TTC549 (cell line): ENCODE results near the gene SDF4.

ENCODE experiments used
- FAIRE-seq: peaks from 2 replicates; lab custom pipeline; 2012; peaks lifted over from hg19 to GRCh38; lab: Jason Lieb, UNC

The SDF4 gene

DNA sequence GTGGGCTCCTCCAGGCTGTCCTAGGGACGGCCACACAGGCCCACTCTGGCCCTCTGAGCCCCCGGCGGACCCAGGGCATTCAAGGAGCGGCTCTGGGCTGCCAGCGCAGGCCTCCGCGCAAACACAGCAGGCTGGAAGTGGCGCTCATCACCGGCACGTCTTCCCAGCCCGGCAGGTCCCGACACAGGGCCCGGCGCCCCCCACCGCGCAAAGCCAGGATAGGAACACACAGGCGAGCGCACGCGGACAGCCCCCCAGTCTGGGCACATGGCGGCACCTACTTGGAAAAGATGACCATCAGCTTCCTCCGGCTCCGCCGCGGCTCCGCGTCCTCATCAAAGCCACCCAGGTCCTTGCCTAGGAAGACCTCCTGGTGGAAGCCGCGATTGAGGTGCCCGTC lies 3.6 kb downstream of the SDF4 start:
- no peak for FAIRE-seq

DNA sequence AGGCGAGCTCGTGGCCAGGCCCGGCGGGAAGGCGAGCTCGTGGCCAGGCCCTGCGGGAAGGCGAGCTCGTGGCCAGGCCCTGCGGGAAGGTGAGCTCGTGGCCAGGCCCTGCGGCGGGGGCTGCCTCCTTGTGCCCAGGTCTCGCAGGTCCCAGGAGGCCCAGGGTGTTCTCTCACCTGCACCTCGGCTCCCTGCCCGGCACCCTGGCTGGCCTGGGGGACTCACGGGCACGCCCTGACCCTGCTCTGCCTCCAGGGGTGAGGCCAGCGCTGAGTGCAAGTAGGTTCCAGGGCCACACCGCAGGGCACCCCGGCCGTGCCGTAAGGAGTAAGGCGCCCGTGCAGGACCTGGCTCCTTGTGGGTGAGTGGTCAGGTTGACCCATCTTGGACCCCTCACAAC lies 4.4 kb downstream of the SDF4 start:
- FAIRE-seq = no peak

GRCh38 chr1:1226566-1227362 lies 5.0 kb downstream of the SDF4 start:
- FAIRE-seq = no peak

DNA sequence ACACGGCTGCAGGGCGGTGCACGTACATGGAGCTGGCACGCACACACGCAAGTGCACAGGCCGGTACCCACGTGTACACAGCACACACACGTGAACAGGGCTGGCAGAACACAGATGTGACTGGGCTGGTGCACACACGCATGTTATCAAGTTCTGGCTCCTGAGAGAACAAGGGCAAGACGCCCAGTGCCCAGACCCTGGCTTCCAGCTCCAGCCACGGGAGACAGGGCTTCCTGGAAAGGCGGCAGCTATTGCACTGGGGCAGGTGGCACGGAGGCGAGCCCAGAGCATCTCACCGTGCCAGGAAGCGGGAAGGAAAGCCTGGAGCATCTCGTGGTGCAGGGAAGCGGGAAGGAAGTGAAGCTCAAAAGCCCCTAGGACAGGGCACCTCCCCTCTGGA lies 5.9 kb downstream of the SDF4 start:
- no peak for FAIRE-seq

GRCh38 chr1:1225238-1225845 lies 6.5 kb downstream of the SDF4 start:
- no peak for FAIRE-seq

- FAIRE-seq = no peak
Measured at GRCh38 chr1:1223891-1224290, 7.9 kb downstream of the SDF4 start.

DNA sequence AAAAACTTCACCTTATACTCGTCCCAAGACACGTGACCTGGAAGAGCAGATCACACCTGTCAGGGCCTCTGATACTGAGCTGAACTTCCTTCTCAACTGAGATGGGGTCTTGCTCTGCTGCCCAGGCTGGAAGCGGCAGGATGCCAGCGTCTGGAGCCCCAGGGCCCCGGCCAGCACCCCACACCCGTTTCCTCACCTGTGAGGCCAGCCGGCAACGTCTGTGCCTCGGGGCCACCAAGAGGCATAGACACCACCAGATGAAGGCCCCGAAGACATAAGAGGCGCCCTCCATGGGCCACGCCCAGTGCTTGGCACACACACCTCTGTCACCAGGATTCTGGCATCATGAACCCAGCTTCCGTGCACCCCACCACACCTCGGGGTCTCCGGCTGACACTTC lies 8.5 kb downstream of the SDF4 start:
- no peak for FAIRE-seq

DNA sequence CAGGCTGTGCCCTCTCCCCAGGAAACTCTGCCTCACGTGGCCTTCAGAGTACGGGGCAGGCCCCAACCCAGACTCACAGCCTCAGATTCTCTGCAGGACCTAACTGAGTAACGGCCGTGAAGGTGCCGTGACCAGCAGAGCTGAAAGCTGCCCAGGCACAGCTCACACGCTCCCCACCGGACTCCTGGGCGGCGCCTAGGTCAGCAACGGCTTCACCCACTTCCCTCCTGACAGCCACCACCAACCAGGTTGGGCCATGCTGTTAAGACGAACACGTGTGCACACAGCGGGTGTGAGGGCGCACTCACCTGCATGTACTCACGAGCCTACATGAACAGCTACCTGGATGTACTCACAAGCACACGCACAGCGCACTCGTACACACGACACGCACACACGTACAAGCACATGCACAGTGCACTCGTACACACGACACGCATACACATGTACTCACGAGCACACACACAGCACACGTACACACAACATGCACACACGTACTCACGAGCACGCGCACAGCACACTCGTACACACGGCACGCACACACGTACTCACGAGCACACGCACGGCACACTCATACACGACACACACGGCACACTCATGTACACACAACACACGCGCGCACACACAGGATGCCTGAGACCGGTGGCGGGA lies 9.1 kb downstream of the SDF4 start:
- no peak for FAIRE-seq

DNA sequence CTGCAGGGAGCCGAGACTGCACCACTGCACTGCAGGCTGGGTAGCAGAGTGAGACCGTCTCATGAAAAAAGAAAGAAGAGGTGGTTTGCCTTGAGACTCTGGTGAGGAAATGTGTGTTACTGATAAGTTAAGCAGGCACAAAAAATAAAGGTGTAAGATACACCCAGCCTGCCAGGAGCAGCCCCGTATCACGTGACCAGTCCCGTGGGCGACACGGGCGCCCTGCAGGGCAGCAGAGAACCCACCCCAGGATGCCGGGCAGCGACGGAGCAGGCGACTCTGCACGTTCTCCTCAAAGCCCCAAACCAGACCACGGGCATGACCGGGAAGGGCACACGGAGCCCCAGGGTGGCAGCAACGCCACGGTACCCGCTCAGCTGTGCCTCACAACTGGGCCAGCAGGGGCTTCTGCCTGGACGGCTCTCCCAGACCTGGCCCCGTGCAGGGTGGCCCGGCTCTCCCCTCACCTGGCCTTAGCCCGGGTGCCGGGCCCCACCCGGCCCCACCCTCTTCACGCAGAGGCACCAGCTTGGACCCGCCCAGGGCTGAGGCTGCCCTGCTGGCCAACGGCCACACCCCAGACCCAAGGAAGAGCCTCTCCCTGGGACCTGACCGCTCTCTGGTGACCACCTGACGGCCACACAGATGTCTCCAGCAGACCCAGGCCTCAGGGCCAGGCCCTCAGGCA lies 9.8 kb downstream of the SDF4 start:
- no peak for FAIRE-seq

- no peak for FAIRE-seq
Measured at GRCh38 chr1:1220197-1220596, 11.6 kb downstream of the SDF4 start.

DNA sequence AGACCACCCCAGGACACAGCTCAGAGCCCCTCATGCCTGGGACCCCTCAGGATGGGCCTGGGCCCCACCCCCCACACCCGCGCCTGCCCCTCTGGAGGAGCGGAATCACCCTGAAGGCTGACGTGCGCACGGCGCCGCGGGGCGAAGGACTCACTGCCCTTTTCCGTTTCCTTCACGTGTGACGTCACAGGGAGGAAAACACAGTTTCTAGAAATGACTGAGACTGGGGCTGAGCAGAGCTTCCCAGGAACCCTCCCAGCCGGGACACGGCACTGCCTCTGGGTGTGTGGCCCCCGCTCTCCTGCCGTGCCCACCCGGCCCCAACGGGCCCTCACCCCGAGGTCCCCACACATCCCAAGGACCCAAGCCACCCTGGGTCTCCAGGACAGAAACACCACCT lies 12.5 kb downstream of the SDF4 start:
- FAIRE-seq = no peak

- no peak for FAIRE-seq
Measured at GRCh38 chr1:1218524-1219200, 13.1 kb downstream of the SDF4 start.

- no peak for FAIRE-seq
Measured at GRCh38 chr1:1217621-1218523, 13.9 kb downstream of the SDF4 start.

GRCh38 chr1:1216770-1217620 lies 14.8 kb downstream of the SDF4 start:
- no peak for FAIRE-seq

DNA sequence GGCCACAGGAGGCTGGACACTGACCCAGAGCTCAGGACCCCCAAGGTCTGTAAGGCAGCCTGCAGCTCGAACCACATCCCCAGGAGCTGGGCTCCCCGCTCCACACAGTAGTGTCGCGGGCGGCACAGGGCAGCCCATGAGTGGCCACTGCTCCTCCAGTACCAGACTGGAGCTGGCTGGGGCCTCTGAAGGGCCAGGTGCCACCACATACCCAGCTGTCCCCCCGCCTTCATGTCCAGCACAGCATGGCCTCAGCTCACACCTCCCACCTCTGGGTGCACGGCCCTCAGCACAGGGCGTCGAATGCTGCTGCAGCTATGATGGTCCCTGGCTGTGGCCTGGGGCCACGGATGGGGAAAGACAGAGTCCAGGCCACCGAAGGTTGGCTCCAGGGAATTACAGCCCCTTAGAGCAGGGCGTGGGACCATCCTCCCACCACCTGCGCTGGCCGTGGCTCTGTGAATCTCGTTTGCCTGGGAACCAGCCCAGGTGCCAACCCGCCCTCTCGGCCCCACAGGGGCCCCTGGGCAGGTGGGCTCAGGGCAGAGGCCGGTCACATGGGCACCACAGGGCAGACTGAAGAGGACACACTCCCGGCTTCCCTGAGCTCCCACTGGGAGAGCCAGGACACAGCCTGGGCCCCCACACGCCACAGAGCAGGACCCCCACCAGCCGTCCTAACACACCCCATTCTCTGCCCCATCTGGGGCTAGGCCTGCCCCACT lies 15.8 kb downstream of the SDF4 start:
- FAIRE-seq = no peak

DNA sequence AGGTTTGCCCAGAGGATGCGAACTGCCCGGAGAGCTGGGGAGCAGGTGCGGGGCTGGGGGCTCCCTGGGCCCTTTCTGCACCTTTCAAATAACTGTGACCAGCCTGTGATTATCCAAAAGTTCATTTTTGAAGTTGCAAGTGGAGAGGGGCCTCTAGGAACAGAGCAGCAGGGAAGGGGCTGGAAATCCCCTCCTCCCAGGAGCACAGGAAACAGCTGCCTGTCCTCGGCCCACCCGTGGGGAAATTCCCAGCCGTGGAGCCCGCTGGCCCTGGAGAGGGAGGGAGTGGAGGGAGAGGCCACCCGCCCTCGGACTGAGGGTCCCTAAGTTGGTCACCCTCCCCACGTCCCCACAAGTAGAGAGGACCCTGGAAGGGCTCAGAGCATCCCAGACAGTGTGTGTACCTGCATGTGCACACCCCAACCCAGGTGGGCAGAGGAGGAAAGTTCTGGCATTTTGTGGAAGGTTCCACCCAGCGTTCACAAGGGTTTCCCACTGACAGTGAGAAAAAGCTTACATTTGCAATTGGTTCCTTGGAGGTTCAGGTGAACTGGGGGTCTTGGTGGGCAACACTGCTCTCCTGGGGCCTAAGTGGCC lies 16.6 kb downstream of the SDF4 start:
- FAIRE-seq = no peak

DNA sequence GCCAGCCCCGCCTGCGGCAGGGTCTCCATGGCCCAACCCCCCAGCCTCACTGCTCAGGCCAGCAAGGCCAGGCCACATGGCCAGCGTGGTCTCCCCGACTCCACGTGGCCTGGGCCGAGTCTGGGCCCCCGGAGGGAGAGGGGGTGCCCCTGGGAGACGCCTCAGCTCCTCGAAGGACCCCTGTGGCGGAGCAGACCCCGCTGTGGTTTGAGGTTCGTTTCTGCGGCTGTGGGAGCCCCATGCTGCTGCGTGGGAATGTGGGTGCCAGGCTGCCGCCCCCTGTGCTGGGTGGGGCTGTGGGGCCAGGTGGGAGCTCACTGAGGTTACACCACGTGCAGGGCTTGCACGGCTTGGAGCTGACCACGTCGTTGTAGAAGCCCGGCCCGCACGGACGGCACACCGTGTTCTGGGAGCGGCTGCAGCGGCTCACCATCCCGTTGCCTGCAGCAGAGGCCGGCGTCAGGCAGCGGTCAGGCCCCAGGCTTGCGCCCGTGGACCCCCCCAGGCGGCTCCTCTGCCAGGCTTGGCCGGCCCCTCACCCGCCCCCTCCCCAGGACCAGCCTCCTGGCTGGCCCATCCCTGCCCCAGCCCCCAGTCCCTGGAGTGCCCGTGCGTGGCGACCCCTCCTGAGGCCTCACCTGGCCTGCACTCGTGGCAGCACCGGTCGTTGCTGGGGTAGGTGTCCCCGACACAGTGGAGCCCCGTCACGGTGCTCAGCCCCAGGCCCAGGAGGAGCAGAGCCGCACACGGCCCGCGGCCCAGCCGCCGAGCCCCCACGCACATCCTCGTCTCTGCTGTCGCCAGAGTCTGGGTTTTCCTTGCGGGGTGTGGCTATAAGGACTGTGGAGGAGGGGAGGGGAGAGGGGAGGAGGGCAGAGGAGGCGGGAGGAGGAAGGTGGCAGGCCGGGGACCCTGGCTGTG lies 18.2 kb downstream of the SDF4 start, which contains the start of gene TNFRSF4:
TNFRSF4 (minus strand) TSS at position 809 of the 921 bp plus-strand sequence; CDS start at position 783, 26 bp downstream.
- FAIRE-seq = no peak

DNA sequence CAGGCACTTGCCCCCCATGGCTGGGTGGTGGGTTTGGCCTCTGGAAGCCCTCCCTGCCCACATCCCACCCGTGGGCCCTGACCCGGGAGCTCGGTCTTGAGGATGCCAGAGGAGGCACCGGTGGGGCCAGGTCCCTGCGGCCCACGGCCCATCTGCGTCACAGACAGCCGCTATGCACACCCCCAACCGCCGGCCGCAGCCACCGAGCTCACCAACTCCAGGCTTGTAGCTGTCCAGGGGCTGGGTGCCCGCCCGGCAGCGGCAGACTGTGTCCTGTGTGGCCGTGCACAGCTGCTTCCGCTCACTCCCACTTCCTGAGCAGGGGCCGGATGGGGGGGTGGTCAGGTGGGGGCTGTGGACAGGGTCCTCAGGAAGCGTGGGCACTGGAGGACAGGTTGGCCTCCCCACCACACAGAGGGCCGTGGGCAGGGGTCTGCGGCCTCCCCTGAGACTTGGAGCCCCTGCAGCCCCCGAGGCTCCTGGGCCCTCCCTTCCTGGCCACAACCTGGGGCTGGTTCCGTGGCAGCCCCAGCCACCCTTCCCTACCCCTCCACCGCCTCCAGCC lies 18.9 kb downstream of the SDF4 start:
- FAIRE-seq = no peak
